Fibroblast of skin of back (primary cell): ENCODE data around the gene PDE3A.

Experiments
- DNase-seq: peaks from one replicate; pipeline ENCODE4 v3.0.0-alpha.2; 2013

PDE3A gene

GRCh38 chr12:20722142-20722541, 353.8 kb downstream of the PDE3A start:
- DNase-seq: no peak

- DNase-seq: no peak
These were observed 362.9 kb downstream of the PDE3A start for GRCh38 chr12:20731274-20731673.
